Activated naive CD4-positive, alpha-beta T cell treated with anti-CD3 and anti-CD28 coated beads, Interleukin-2, amount 10 ng/mL, durations not matched to agents 7 days and 5 days (primary cell): ENCODE data around the gene TRIM72.

Source experiments
- CTCF ChIA-PET: fragments of 350-600 bp; sonication (Branson Sonifier 250); formaldehyde crosslinking; loops from one replicate; lab custom pipeline; 2021; ENCODE audit warnings: antibody characterized with exemption; lab: Charles Lee
- DNase-seq: peaks from one replicate; pipeline ENCODE4 v3.0.0-alpha.2; 2020
- H3K27ac Mint-ChIP-seq: one replicate; pipeline ENCODE4 v1.8.0; 2021; ENCODE audit warnings: mild to moderate bottlenecking, moderate library complexity, mixed read lengths
- H3K27me3 Mint-ChIP-seq: one replicate; pipeline ENCODE4 v1.8.0; 2021; ENCODE audit warnings: mild to moderate bottlenecking, mixed read lengths
- H3K36me3 Mint-ChIP-seq: one replicate; pipeline ENCODE4 v1.8.0; 2021; ENCODE audit warnings: mixed read lengths
- H3K4me1 Mint-ChIP-seq: one replicate; pipeline ENCODE4 v1.8.0; 2021; ENCODE audit warnings: mixed read lengths
- H3K4me3 Mint-ChIP-seq: one replicate; pipeline ENCODE4 v1.8.0; 2021; ENCODE audit warnings: mild to moderate bottlenecking, moderate library complexity, mixed read lengths
- H3K9me3 Mint-ChIP-seq: one replicate; pipeline ENCODE4 v1.8.0; 2021; ENCODE audit warnings: mixed read lengths

TRIM72 gene

DNA sequence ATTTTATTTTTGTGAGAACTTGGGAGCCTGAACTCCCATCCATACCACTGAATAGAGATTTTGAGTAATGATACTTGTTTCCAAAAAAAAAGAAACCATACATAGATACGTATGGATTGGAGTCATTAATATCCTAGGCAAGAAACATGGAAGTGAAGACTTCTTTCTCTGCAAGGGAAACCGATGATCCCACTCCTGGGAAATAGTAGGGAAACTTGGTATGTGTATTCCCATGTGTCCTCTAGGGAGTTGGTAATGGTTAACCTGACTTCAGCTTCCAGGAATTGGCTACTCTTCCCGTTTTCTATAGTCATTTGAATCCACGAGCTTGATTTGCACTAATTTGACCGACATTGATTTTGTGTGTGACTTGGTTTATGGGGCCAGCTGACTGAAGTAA is 28.6 kb upstream of the TRIM72 start:
- no peak for DNase-seq
- peaks cover 84% of the 10 kb centered on the region for H3K4me1 Mint-ChIP-seq
- no peaks in the 10 kb centered on the region for H3K27me3 Mint-ChIP-seq
- H3K9me3 Mint-ChIP-seq = no peaks in the 10 kb centered on the region
- CTCF ChIA-PET = interaction anchor here (0.8 kb wide), 1 partner anchor 200 kb away, joined by 3 read pairs; the partner anchor contains the start of gene HSD3B7
- H3K27ac Mint-ChIP-seq = peak overlapping the region; percentile 65
- peak overlapping the region; percentile 29 for H3K4me3 Mint-ChIP-seq
- H3K36me3 Mint-ChIP-seq = peaks cover 90% of the 10 kb centered on the region

DNA sequence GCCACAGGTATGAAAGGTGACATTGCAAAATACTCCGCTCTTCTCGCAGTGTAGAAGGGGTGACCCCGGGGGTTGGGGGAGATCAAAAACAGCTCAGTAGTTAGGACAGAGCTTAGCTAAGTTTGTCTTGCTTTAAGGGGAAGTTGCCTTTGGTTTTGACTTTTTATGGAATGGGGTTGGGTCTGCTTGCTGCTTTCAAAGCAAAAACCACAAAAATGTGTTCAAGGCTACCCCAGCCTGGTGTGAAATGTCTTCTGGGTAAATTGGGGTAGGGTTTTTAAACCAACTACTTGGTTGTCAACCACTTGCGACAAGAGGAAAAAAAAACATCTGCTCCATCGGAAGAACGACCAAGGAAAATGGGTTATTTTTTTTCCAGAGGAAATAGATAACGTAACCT is 27.7 kb upstream of the TRIM72 start:
- peaks cover 91% of the 10 kb centered on the region for H3K4me1 Mint-ChIP-seq
- peak overlapping the region; percentile 14 for H3K4me3 Mint-ChIP-seq
- CTCF ChIA-PET = interaction anchor here (0.8 kb wide), 1 partner anchor 201 kb away, joined by 3 read pairs; the partner anchor contains the start of gene HSD3B7
- H3K36me3 Mint-ChIP-seq = peaks cover 94% of the 10 kb centered on the region
- no peaks in the 10 kb centered on the region for H3K9me3 Mint-ChIP-seq
- H3K27ac Mint-ChIP-seq = peak overlapping the region; percentile 47
- DNase-seq = no peak
- H3K27me3 Mint-ChIP-seq = no peaks in the 10 kb centered on the region

DNA sequence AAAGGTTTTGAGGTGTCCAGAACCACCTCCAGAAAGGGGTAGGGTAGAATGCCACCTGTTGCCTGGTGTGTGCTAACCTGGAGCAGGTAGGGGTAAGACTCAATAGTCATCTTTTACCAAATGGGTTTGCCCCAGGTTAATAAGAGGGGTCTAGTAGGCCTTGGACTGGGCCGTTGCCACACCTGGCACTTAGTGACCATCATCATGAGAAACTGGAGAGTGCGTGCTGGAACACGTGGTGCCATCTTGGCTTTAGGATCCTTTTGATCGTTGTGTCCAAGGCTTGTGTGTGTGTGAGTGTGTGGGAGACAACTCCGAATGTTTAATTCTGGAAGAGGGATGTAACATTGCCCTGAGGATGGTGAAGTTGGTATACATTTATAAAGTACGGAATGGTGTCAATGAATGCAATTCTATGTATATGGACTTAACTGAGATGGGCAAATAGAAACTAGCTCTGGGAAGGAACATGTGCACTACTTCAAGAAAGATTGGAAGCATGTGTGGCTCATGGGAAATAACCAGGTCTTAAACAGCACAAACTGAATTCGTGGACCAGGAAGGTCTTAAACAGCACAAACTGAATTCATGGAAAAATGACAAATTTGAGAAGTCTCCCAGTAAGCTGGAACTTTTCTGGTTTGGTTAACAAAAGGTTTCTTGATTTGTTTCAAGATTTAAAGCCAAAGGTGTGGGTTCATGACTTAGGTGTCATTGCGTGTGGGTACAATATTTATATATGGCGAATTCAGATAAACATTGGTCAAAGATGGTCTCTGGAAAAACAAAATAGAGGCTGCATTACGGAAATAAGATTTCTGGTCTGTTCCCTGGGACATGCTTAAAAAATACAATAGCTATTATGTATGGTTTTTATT is 26.8 kb upstream of the TRIM72 start:
- CTCF ChIA-PET = interaction anchor here (0.5 to 1.0 kb wide), 3 partner anchors 128 to 376 kb away, joined by 3 to 5 read pairs (median 3); no protein-coding TSS in a partner anchor
- Mint-ChIP-seq H3K4me1 (peaks cover 89% of the 10 kb centered on the region), H3K4me3 (no peak overlapping the region), H3K27me3 (no peaks in the 10 kb centered on the region), H3K36me3 (peaks cover 96% of the 10 kb centered on the region), H3K9me3 (no peaks in the 10 kb centered on the region), H3K27ac (peak overlapping the region; percentile 62)
- no peak for DNase-seq

GRCh38 chr16:31187808-31188189 is 26.1 kb upstream of the TRIM72 start:
- CTCF ChIA-PET = interaction anchor here (0.5 to 1.0 kb wide), 3 partner anchors 129 to 377 kb away, joined by 3 to 5 read pairs (median 3); no protein-coding TSS in a partner anchor
- Mint-ChIP-seq H3K36me3 (peaks cover 95% of the 10 kb centered on the region), H3K27me3 (no peaks in the 10 kb centered on the region), H3K4me1 (peaks cover 84% of the 10 kb centered on the region), H3K27ac (peak overlapping the region; percentile 62), H3K4me3 (no peak overlapping the region), H3K9me3 (no peaks in the 10 kb centered on the region)
- no peak for DNase-seq

DNA sequence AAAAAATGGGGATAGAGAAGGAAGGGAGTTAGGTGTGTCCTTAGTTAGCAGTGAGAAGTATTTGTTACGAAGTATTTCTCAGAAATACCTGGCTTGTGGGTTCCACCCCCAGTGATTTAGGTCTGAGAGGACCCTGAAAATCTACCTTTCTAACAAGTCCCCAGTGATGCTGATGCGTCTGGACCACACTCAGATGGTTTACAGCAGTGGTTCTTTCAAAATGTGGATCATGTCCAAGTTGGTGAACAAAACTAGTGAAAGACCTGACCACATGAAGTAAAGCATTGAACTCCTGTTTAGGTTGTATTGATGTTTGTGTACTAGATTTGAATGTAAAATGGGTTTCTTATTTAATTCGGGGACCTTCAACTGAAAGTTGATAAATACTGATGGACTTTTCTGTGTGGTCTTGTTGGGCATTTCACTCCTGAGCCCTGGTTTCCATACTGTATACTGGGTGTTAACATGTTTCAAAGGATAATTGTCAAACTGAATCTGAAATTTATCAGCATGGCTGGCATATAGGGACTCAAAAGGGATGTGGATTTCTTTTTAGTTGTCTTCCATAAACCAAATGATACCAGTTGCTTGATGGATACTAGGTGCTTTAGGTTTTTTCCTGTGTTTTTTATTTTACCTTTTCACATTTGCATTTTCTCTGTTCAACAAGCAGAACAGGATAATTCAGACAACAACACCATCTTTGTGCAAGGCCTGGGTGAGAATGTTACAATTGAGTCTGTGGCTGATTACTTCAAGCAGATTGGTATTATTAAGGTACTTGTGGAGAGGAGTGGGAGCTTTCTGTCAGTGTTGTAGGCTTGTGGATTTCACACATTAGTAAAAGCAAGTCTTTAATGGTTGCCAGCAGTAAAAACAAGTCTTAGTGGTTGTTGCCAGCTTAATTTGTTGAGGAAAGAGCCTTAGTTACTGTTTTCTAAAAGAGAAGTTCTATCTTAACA is 25.2 kb upstream of the TRIM72 start:
- Mint-ChIP-seq H3K4me3 (peak overlapping the region; percentile 4), H3K9me3 (no peaks in the 10 kb centered on the region), H3K27ac (peak overlapping the region; percentile 75), H3K36me3 (peaks cover 93% of the 10 kb centered on the region), H3K4me1 (peaks cover 78% of the 10 kb centered on the region), H3K27me3 (no peaks in the 10 kb centered on the region)
- DNase-seq = no peak
- CTCF ChIA-PET = interaction anchor here (0.9 kb wide), 1 partner anchor 13 kb away, joined by 3 read pairs; no protein-coding TSS in a partner anchor

GRCh38 chr16:31189412-31189778 is 24.5 kb upstream of the TRIM72 start:
- H3K27me3 Mint-ChIP-seq = no peaks in the 10 kb centered on the region
- peaks cover 94% of the 10 kb centered on the region for H3K36me3 Mint-ChIP-seq
- H3K4me1 Mint-ChIP-seq = peaks cover 74% of the 10 kb centered on the region
- peak overlapping the region; percentile 75 for H3K27ac Mint-ChIP-seq
- DNase-seq = no peak
- H3K4me3 Mint-ChIP-seq = no peak overlapping the region
- CTCF ChIA-PET = interaction anchor here (0.9 kb wide), 1 partner anchor 12 kb away, joined by 3 read pairs; no protein-coding TSS in a partner anchor
- H3K9me3 Mint-ChIP-seq = no peaks in the 10 kb centered on the region

DNA sequence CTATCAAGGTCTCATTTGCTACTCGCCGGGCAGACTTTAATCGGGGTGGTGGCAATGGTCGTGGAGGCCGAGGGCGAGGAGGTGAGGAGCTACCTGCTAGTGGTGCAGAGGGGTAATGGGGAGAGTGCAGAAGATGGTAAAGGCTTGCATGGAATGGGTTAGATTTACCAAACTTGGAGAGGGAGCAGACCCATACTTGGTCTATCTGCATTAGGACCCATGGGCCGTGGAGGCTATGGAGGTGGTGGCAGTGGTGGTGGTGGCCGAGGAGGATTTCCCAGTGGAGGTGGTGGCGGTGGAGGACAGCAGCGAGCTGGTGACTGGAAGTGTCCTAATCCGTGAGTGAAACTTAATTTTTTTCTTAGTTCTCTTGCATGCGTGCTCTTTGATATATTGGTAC is 23.9 kb upstream of the TRIM72 start:
- Mint-ChIP-seq H3K27me3 (no peaks in the 10 kb centered on the region), H3K4me3 (no peak overlapping the region), H3K4me1 (peaks cover 71% of the 10 kb centered on the region), H3K9me3 (no peaks in the 10 kb centered on the region), H3K36me3 (peaks cover 94% of the 10 kb centered on the region), H3K27ac (peak overlapping the region; percentile 46)
- CTCF ChIA-PET = no interaction called here
- DNase-seq = no peak

DNA sequence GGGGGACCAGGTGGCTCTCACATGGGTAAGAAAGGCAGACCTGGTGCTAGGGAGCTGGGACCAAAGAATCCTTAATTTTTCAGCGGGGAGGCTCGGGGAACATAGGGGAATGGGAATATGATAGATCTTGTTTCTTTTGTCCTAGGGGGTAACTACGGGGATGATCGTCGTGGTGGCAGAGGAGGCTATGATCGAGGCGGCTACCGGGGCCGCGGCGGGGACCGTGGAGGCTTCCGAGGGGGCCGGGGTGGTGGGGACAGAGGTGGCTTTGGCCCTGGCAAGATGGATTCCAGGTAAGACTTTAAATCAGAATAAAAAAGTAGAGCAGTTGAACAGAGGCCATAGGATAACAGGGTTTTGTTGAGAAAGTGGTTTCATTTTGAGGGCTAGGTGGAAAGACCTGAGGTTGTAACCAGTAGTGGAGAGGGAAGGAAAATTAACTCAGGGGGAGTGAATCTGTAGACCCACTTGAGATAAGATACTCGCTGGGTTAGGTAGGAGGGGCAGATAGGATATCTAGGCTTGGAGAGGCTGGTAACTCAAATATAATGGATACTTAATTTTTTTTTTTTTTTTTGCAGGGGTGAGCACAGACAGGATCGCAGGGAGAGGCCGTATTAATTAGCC is 23.0 kb upstream of the TRIM72 start:
- Mint-ChIP-seq H3K4me1 (peaks cover 63% of the 10 kb centered on the region), H3K27ac (peak overlapping the region; percentile 58), H3K4me3 (no peak overlapping the region), H3K9me3 (no peaks in the 10 kb centered on the region), H3K36me3 (peaks cover 89% of the 10 kb centered on the region), H3K27me3 (no peaks in the 10 kb centered on the region)
- no peak for DNase-seq
- CTCF ChIA-PET = no interaction called here

DNA sequence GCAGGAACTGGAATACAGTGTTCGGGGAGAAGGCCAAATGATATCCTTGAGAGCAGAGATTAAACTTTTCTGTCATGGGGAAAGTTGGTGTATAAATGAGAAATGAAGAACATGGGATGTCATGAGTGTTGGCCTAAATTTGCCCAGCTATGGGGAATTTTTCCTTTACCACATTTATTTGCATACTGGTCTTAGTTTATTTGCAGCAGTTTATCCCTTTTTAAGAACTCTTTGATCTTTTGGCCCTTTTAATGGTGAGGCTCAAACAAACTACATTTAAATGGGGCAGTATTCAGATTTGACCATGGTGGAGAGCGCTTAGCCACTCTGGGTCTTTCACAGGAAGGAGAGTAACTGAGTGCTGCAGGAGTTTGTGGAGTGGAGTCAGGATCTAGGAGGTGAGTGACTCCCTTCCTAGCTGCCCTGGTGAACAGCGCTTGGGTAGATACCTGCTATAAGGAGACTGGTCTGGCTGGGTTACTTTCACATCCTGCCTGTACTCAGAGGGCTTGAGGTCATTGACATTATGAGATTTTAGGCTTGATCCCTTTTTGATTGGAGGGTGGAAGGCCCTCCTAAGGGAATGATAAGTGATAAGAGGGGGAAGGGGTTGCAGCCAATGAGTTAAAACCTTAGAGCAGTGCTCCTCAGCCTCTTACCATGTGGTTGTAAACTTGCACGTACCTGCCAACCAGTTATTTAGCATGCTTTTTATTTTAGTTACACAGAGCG is 22.1 kb upstream of the TRIM72 start:
- H3K27me3 Mint-ChIP-seq = no peaks in the 10 kb centered on the region
- no peaks in the 10 kb centered on the region for H3K9me3 Mint-ChIP-seq
- peaks cover 61% of the 10 kb centered on the region for H3K4me1 Mint-ChIP-seq
- DNase-seq = no peak
- H3K27ac Mint-ChIP-seq = peak overlapping the region; percentile 60
- CTCF ChIA-PET = no interaction called here
- peaks cover 90% of the 10 kb centered on the region for H3K36me3 Mint-ChIP-seq
- no peak overlapping the region for H3K4me3 Mint-ChIP-seq

DNA sequence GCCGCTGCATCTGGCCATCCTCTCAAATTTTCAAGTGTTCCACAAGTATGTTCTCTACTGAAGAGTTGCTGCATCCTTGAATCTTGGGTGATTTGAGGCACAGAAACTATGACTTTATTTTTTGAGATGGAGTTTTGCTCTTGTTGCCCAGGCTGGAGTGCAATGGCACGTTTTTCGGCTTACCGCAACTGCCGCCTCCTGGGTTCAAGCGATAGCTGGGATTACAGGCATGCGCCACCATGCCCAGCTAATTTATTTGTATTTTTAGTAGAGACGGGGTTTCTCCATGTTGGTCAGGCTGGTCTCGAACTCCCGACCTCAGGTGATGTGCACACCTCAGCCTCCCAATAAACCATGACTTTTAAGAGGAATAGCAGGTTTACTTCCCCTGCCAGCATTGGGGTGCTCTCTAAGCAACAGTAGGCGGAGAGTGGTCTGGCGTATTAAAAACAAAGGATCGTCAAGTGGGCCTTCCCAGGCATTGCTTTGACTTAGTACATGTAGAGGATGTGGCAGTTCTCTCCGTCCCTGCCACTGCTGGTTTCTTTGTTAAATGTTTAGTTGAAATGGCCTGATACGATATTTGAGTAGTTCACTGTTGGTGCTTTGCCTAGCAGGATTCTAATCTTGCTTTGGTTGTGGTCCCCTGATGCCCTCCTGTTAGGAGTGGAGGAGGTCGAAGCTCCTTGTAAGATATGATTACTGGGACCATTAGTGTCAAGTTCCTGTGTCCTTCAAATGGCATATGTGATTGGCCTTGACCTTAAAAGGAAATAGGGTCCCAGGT is 20.9 kb upstream of the TRIM72 start:
- Mint-ChIP-seq H3K36me3 (peaks cover 79% of the 10 kb centered on the region), H3K4me3 (no peak overlapping the region), H3K9me3 (no peaks in the 10 kb centered on the region), H3K27me3 (no peaks in the 10 kb centered on the region), H3K4me1 (peaks cover 56% of the 10 kb centered on the region), H3K27ac (peak overlapping the region; percentile 43)
- CTCF ChIA-PET = no interaction called here
- DNase-seq = no peak

DNA sequence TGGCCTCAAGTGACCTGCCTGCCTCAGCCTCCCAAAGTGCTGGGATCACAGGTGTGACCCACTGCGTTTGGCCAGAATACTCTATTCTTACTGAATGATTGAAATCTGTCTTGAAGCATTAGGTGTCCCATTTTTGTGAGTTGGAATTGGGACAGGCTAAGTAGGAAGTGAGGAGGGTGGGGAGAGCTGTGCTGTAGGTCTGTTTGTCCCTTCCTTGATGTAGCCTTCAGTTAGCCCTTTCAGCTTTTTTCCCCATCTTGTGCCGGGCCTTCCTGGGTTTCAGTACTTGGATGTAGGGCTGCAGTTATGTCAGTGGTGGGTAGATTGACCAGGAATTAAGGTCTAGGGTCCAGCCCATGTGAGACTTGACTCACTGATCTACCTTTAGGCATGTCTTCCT is 20.0 kb upstream of the TRIM72 start:
- peak overlapping the region; percentile 58 for H3K27ac Mint-ChIP-seq
- peaks cover 56% of the 10 kb centered on the region for H3K4me1 Mint-ChIP-seq
- no peaks in the 10 kb centered on the region for H3K9me3 Mint-ChIP-seq
- H3K27me3 Mint-ChIP-seq = no peaks in the 10 kb centered on the region
- H3K4me3 Mint-ChIP-seq = no peak overlapping the region
- H3K36me3 Mint-ChIP-seq = peaks cover 74% of the 10 kb centered on the region
- CTCF ChIA-PET = no interaction called here
- no peak for DNase-seq

DNA sequence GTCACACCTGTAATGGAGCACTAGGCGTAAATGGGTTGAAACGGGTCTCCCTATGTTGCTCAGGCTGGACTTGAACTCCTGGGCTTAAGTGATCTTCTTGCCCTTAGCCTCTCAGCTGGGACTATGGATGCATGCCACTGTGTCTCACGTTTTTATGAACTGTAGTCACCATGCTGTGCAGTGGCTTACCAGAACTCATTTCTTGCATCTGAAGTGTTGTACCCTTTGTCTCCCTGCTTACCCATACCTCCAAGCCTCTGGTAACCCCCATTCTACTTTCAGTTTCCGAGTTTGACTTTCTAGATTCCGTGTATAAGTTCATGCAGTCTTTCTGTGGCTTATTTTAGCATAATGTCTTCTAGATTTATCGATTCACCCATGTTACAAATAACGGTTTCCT is 19.0 kb upstream of the TRIM72 start:
- peaks cover 57% of the 10 kb centered on the region for H3K4me1 Mint-ChIP-seq
- peak overlapping the region; percentile 45 for H3K27ac Mint-ChIP-seq
- CTCF ChIA-PET = interaction anchor here (0.6 kb wide), 1 partner anchor 78 kb away, joined by 3 read pairs; no protein-coding TSS in a partner anchor
- no peaks in the 10 kb centered on the region for H3K9me3 Mint-ChIP-seq
- H3K36me3 Mint-ChIP-seq = peaks cover 72% of the 10 kb centered on the region
- no peak for DNase-seq
- H3K4me3 Mint-ChIP-seq = no peak overlapping the region
- no peaks in the 10 kb centered on the region for H3K27me3 Mint-ChIP-seq
